Fibroblast of pulmonary artery (primary cell): Measurements from ENCODE around the gene MS4A4A.

Source experiments
- DNase-seq: peaks from one replicate; pipeline ENCODE4 v3.0.0-alpha.2; 2010; ENCODE audit warnings: low read depth
- H3K4me3 ChIP-seq: replicated peaks from 2 replicates; pipeline ENCODE4 v1.5.1; 2011; ENCODE audit warnings: low read depth, mild to moderate bottlenecking, control low read depth, low read length, moderate library complexity
- CTCF ChIP-seq: IDR thresholded peaks from 2 replicates; pipeline ENCODE4 v1.5.1; 2011; ENCODE audit warnings: mild to moderate bottlenecking, control low read depth, low read length, inconsistent platforms; ENCODE audit errors: missing control alignments

Gene MS4A4A

GRCh38 chr11:60252213-60253108, 28.0 kb upstream of the MS4A4A start:
- no peak for DNase-seq
- no peak overlapping the region for H3K4me3 ChIP-seq
- TF ChIP-seq CTCF = no peak

GRCh38 chr11:60257956-60258722, 22.3 kb upstream of the MS4A4A start:
- DNase-seq = no peak
- no peak overlapping the region for H3K4me3 ChIP-seq
- no peak for TF ChIP-seq CTCF

- no peak overlapping the region for H3K4me3 ChIP-seq
- no peak for TF ChIP-seq CTCF
- no peak for DNase-seq
Measured at GRCh38 chr11:60261014-60261413, 19.5 kb upstream of the MS4A4A start.

- DNase-seq = no peak
- TF ChIP-seq CTCF = no peak
- no peak overlapping the region for H3K4me3 ChIP-seq
Measured at GRCh38 chr11:60263402-60263801, 17.1 kb upstream of the MS4A4A start.

GRCh38 chr11:60264644-60265043, 15.8 kb upstream of the MS4A4A start:
- DNase-seq = no peak
- no peak overlapping the region for H3K4me3 ChIP-seq
- no peak for TF ChIP-seq CTCF

- DNase-seq = peak; percentile 36
- TF ChIP-seq CTCF = peak; percentile 66
- H3K4me3 ChIP-seq = no peak overlapping the region
Measured at GRCh38 chr11:60265373-60266214, 14.9 kb upstream of the MS4A4A start.
